HEK293 (cell line): ENCODE measurements around the gene SLC6A13.

Source experiments
- CTCF ChIA-PET: fragments of 350-600 bp; formaldehyde crosslinking; extraction: SDS; loops from one replicate; lab custom pipeline; 2021; ENCODE audit warnings: antibody characterized with exemption; lab: Yijun Ruan, JAX
- POLR2A ChIA-PET: fragments of 300-600 bp; formaldehyde crosslinking; extraction: SDS; loops from one replicate; lab custom pipeline; 2020; ENCODE audit warnings: antibody characterized with exemption, inconsistent platforms; lab: Yijun Ruan, JAX
- H3K27ac ChIP-seq: fragments of 200-500 bp; sonication (Bioruptor generic); 2 replicates; pipeline ENCODE4 v1.5.1; 2014; ENCODE audit warnings: low read depth, low read length, control low read depth, inconsistent platforms; ENCODE audit errors: extremely low read depth
- H3K36me3 ChIP-seq, 2 experiments: fragments of 200-500 bp in 1 of 2; sonication (Bioruptor generic) in 1 of 2; 1 replicate in 1 of 2; 2 replicates in 1 of 2; pipeline ENCODE4 v1.5.1; 2014 to 2017; ENCODE audit warnings: inconsistent platforms in 2 of 2, low read length in 2 of 2; ENCODE audit not compliant: control insufficient read depth in 2 of 2, insufficient read depth in 1 of 2
- H3K4me1 ChIP-seq: fragments of 200-500 bp; sonication (Bioruptor generic); 2 replicates; pipeline ENCODE4 v1.5.1; 2014; ENCODE audit warnings: mild to moderate bottlenecking, low read length, inconsistent platforms; ENCODE audit not compliant: control insufficient read depth, insufficient read depth
- H3K4me3 ChIP-seq: 2 replicates; pipeline ENCODE4 v1.5.1; 2011; ENCODE audit warnings: low read depth, mild to moderate bottlenecking, control low read depth, low read length, moderate library complexity
- H3K9me3 ChIP-seq: fragments of 200-500 bp; sonication (Bioruptor generic); 2 replicates; pipeline ENCODE4 v1.5.1; 2014; ENCODE audit warnings: low read depth, low read length, inconsistent platforms; ENCODE audit not compliant: control insufficient read depth, insufficient read depth
- GLIS1 ChIP-seq: fragments of 450-650 bp; formaldehyde crosslinking; IDR thresholded peaks from 2 replicates; pipeline ENCODE4 v1.5.1; 2016; ENCODE audit warnings: missing biosample characterization, missing genetic modification characterization
- KLF16 ChIP-seq: fragments of 450-650 bp; formaldehyde crosslinking; IDR thresholded peaks from 2 replicates; pipeline ENCODE4 v1.5.1; 2017; ENCODE audit warnings: missing biosample characterization, missing genetic modification characterization
- OSR2 ChIP-seq: fragments of 450-650 bp; formaldehyde crosslinking; IDR thresholded peaks from 2 replicates; pipeline ENCODE4 v1.5.1; 2016; ENCODE audit warnings: missing biosample characterization, missing genetic modification characterization
- OVOL3 ChIP-seq: fragments of 450-650 bp; formaldehyde crosslinking; IDR thresholded peaks from 2 replicates; pipeline ENCODE4 v1.5.1; 2016; ENCODE audit warnings: missing biosample characterization, missing genetic modification characterization
- PRDM1 ChIP-seq: fragments of 450-650 bp; formaldehyde crosslinking; IDR thresholded peaks from 2 replicates; pipeline ENCODE4; 2016; ENCODE audit warnings: missing biosample characterization, missing genetic modification characterization
- RBAK ChIP-seq: fragments of 450-650 bp; formaldehyde crosslinking; IDR thresholded peaks from 2 replicates; pipeline ENCODE4 v1.5.1; 2016; ENCODE audit warnings: missing biosample characterization, missing genetic modification characterization
- ZBTB17 ChIP-seq: fragments of 450-650 bp; formaldehyde crosslinking; IDR thresholded peaks from 2 replicates; pipeline ENCODE4 v1.5.1; 2016; ENCODE audit warnings: missing biosample characterization, missing genetic modification characterization
- ZBTB21 ChIP-seq: fragments of 450-650 bp; formaldehyde crosslinking; IDR thresholded peaks from 2 replicates; pipeline ENCODE4 v1.5.1; 2017; ENCODE audit warnings: missing biosample characterization, missing genetic modification characterization
- ZBTB6 ChIP-seq: fragments of 450-650 bp; formaldehyde crosslinking; IDR thresholded peaks from 2 replicates; pipeline ENCODE4 v1.5.1; 2017; ENCODE audit warnings: missing biosample characterization, missing genetic modification characterization
- ZIC2 ChIP-seq: fragments of 450-650 bp; formaldehyde crosslinking; IDR thresholded peaks from 2 replicates; pipeline ENCODE4 v1.5.1; 2016; ENCODE audit warnings: missing biosample characterization, missing genetic modification characterization
- ZNF175 ChIP-seq: fragments of 450-650 bp; formaldehyde crosslinking; IDR thresholded peaks from 2 replicates; pipeline ENCODE4 v1.5.1; 2016; ENCODE audit warnings: missing biosample characterization, missing genetic modification characterization
- ZNF202 ChIP-seq: fragments of 450-650 bp; formaldehyde crosslinking; IDR thresholded peaks from 2 replicates; pipeline ENCODE4 v1.5.1; 2016; ENCODE audit warnings: missing biosample characterization, missing genetic modification characterization, borderline replicate concordance
- ZNF248 ChIP-seq: fragments of 450-650 bp; formaldehyde crosslinking; IDR thresholded peaks from 2 replicates; pipeline ENCODE4 v1.5.1; 2017; ENCODE audit warnings: missing biosample characterization, missing genetic modification characterization
- ZNF311 ChIP-seq: fragments of 450-650 bp; formaldehyde crosslinking; IDR thresholded peaks from 2 replicates; pipeline ENCODE4 v1.5.1; 2017; ENCODE audit warnings: missing biosample characterization, missing genetic modification characterization, borderline replicate concordance
- ZNF416 ChIP-seq: fragments of 450-650 bp; formaldehyde crosslinking; IDR thresholded peaks from 2 replicates; pipeline ENCODE4 v1.5.1; 2016; ENCODE audit warnings: missing biosample characterization, missing genetic modification characterization
- ZNF473 ChIP-seq: fragments of 450-650 bp; formaldehyde crosslinking; IDR thresholded peaks from 2 replicates; pipeline ENCODE4 v1.5.1; 2017; ENCODE audit warnings: missing biosample characterization, missing genetic modification characterization
- ZNF558 ChIP-seq: fragments of 450-650 bp; formaldehyde crosslinking; IDR thresholded peaks from 2 replicates; pipeline ENCODE4 v1.5.1; 2016; ENCODE audit warnings: missing biosample characterization, missing genetic modification characterization
- ZNF626 ChIP-seq: fragments of 450-650 bp; sonication (Bioruptor Pico); formaldehyde crosslinking; IDR thresholded peaks from 2 replicates; pipeline ENCODE4 v1.5.1; 2018; ENCODE audit warnings: missing biosample characterization, missing genetic modification characterization, inconsistent platforms
- ZNF629 ChIP-seq: fragments of 450-650 bp; formaldehyde crosslinking; IDR thresholded peaks from 2 replicates; pipeline ENCODE4 v1.5.1; 2017; ENCODE audit warnings: missing biosample characterization, missing genetic modification characterization
- ZNF660 ChIP-seq: fragments of 450-650 bp; IDR thresholded peaks from 2 replicates; pipeline ENCODE4 v1.5.1; 2018; ENCODE audit warnings: missing biosample characterization, mild to moderate bottlenecking, missing genetic modification characterization
- ZNF707 ChIP-seq: fragments of 450-650 bp; formaldehyde crosslinking; IDR thresholded peaks from 2 replicates; pipeline ENCODE4 v1.5.1; 2016; ENCODE audit warnings: missing biosample characterization, missing genetic modification characterization
- ZNF747 ChIP-seq: fragments of 450-650 bp; formaldehyde crosslinking; IDR thresholded peaks from 2 replicates; pipeline ENCODE4 v1.5.1; 2016; ENCODE audit warnings: missing biosample characterization, missing genetic modification characterization
- ZNF843 ChIP-seq: fragments of 450-650 bp; formaldehyde crosslinking; IDR thresholded peaks from 2 replicates; pipeline ENCODE4 v1.5.1; 2016; ENCODE audit warnings: missing biosample characterization, missing genetic modification characterization
- TF ChIP-seq, protein P1 (sequence below): fragments of 450-650 bp; formaldehyde crosslinking; IDR thresholded peaks from 2 replicates; pipeline ENCODE4 v1.5.1; 2016; ENCODE audit warnings: missing biosample characterization, missing genetic modification characterization, low read depth
- TF ChIP-seq, protein P2 (sequence below): fragments of 450-650 bp; formaldehyde crosslinking; IDR thresholded peaks from 2 replicates; pipeline ENCODE4 v1.5.1; 2016; ENCODE audit warnings: missing biosample characterization, missing genetic modification characterization

The SLC6A13 gene

DNA sequence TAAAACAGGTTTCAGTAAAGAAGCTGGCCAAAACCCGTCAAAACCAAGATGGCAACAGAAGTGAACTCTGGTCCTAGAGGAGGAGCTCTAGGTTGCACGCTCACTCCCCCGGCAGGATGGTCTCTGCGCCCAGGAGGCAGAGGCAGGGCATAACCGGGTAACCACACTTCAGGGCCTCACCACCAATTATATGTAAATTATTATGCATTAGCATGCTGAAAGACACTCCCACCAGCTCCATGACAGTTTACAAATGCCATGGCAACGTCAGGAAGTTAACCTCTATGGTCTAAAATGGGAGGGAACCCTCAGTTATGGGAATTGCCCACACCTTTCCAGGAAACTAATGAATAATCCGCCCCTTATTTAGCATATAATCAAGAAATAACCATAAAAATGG is 28.6 kb downstream of the SLC6A13 start:
- ChIA-PET CTCF (interaction anchor here (1.1 to 1.5 kb wide), 2 partner anchors 14 kb away, joined by 3 to 8 read pairs; no protein-coding TSS in a partner anchor), POLR2A (no interaction called here)
- no peak for TF ChIP-seq GLIS1 (tag by site-specific recombination)
- no peak for TF ChIP-seq ZNF843 (tag by site-specific recombination)
- no peak for TF ChIP-seq ZNF416 (tag by site-specific recombination)
- TF ChIP-seq OVOL3 (tag by site-specific recombination) = no peak
- TF ChIP-seq ZNF248 (tag by site-specific recombination) = no peak
- TF ChIP-seq, protein P1, sequence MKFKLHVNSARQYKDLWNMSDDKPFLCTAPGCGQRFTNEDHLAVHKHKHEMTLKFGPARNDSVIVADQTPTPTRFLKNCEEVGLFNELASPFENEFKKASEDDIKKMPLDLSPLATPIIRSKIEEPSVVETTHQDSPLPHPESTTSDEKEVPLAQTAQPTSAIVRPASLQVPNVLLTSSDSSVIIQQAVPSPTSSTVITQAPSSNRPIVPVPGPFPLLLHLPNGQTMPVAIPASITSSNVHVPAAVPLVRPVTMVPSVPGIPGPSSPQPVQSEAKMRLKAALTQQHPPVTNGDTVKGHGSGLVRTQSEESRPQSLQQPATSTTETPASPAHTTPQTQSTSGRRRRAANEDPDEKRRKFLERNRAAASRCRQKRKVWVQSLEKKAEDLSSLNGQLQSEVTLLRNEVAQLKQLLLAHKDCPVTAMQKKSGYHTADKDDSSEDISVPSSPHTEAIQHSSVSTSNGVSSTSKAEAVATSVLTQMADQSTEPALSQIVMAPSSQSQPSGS (tag by site-specific recombination) = no peak
- TF ChIP-seq ZNF473 = no peak
- no peak for TF ChIP-seq ZNF175 (tag by site-specific recombination)
- no peak for TF ChIP-seq ZNF747 (tag by site-specific recombination)
- TF ChIP-seq ZBTB6 (tag by site-specific recombination) = no peak
- no peak for TF ChIP-seq ZBTB21
- H3K9me3 ChIP-seq = no peaks in the 10 kb centered on the region
- H3K27ac ChIP-seq = no peak overlapping the region
- no peak overlapping the region for H3K4me3 ChIP-seq
- no peaks in the 10 kb centered on the region for H3K4me1 ChIP-seq
- no peaks in the 10 kb centered on the region for H3K36me3 ChIP-seq

- ChIA-PET CTCF (interaction anchor here (1.1 kb wide), 1 partner anchor 14 kb away, joined by 3 read pairs; no protein-coding TSS in a partner anchor), POLR2A (no interaction called here)
- Histone ChIP-seq H3K36me3 (no peaks in the 10 kb centered on the region), H3K4me1 (no peaks in the 10 kb centered on the region), H3K9me3 (no peaks in the 10 kb centered on the region), H3K27ac (no peak overlapping the region), H3K4me3 (no peak overlapping the region)
- TF ChIP-seq ZNF660 (no peak), ZNF707 (tag by site-specific recombination) (no peak), ZNF311 (tag by site-specific recombination) (no peak), ZNF629 (tag by site-specific recombination) (no peak), KLF16 (tag by site-specific recombination) (no peak), PRDM1 (no peak), ZIC2 (no peak), ZNF626 (tag by site-specific recombination) (no peak), ZNF202 (tag by site-specific recombination) (no peak), RBAK (no peak), OSR2 (tag by site-specific recombination) (no peak), ZNF558 (tag by site-specific recombination) (no peak), ZBTB17 (no peak)
- TF ChIP-seq, protein P2, sequence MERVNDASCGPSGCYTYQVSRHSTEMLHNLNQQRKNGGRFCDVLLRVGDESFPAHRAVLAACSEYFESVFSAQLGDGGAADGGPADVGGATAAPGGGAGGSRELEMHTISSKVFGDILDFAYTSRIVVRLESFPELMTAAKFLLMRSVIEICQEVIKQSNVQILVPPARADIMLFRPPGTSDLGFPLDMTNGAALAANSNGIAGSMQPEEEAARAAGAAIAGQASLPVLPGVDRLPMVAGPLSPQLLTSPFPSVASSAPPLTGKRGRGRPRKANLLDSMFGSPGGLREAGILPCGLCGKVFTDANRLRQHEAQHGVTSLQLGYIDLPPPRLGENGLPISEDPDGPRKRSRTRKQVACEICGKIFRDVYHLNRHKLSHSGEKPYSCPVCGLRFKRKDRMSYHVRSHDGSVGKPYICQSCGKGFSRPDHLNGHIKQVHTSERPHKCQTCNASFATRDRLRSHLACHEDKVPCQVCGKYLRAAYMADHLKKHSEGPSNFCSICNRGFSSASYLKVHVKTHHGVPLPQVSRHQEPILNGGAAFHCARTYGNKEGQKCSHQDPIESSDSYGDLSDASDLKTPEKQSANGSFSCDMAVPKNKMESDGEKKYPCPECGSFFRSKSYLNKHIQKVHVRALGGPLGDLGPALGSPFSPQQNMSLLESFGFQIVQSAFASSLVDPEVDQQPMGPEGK (tag by site-specific recombination) = no peak
Measured at GRCh38 chr12:233615-233968, 29.0 kb downstream of the SLC6A13 start.
